Measurements from ENCODE around the gene ATL1.

The ATL1 gene

GRCh38 chr14:50676814-50677516 is 117.0 kb downstream of the ATL1 start:
- H3K4me3 ChIP-seq (ENCODE audit: control insufficient read depth, low read depth, low read length), result no peak overlapping the region

GRCh38 chr14:50677527-50678063 is 117.7 kb downstream of the ATL1 start:
- DNase-seq (ENCODE audit: low read depth), result no peak

More at GRCh38 chr14:50676814-50677516, 117.0 kb downstream of the ATL1 start:
- TF ChIP-seq CTCF (IDR thresholded peaks at IDR 0.05; ENCODE audit: control insufficient read depth, insufficient read depth, low read depth, low read length, missing control alignments), result no peak
- no peak for DNase-seq (ENCODE audit: low read depth)

GRCh38 chr14:50678163-50678562 is 118.2 kb downstream of the ATL1 start:
- no peak for TF ChIP-seq CTCF (IDR thresholded peaks at IDR 0.05; ENCODE audit: control insufficient read depth, insufficient read depth, low read depth, low read length, missing control alignments)
- DNase-seq (ENCODE audit: low read depth), result no peak
- no peak overlapping the region for H3K4me3 ChIP-seq (ENCODE audit: control insufficient read depth, low read depth, low read length)

More at GRCh38 chr14:50677527-50678063, 117.7 kb downstream of the ATL1 start:
- no peak for TF ChIP-seq CTCF (IDR thresholded peaks at IDR 0.05; ENCODE audit: control insufficient read depth, insufficient read depth, low read depth, low read length, missing control alignments)
- no peak overlapping the region for H3K4me3 ChIP-seq (ENCODE audit: control insufficient read depth, low read depth, low read length)

- H3K4me3 ChIP-seq (ENCODE audit: control insufficient read depth, low read depth, low read length), result no peak overlapping the region
- no peak for DNase-seq (ENCODE audit: low read depth)
- no peak for TF ChIP-seq CTCF (IDR thresholded peaks at IDR 0.05; ENCODE audit: control insufficient read depth, insufficient read depth, low read depth, low read length, missing control alignments)
Measured at GRCh38 chr14:50679674-50680073, 119.7 kb downstream of the ATL1 start.

Data from AG09309 (cell line).